Measurements from ENCODE around the gene CORO6. TPM values are rescaled to one million over a fixed set of nuclear protein-coding genes. Genes with fewer than 3 reads are reported as not detected.

CORO6 gene
- total and polyA plus RNA-seq, 2 experiments from 2014 or later, result 3.7 to 6.5 TPM

- H3K36me3 ChIP-seq (ENCODE audit: low read depth), result no peaks in the 10 kb centered on the region
- H3K4me3 ChIP-seq, result peak within 1 kb of the TSS; percentile 91
- peak within 1 kb of the TSS; percentile 67 for H3K9ac ChIP-seq
- in situ Hi-C loops (cut with MboI), result loop anchor here (25.0 kb wide), 1 partner anchor 104 kb away; no protein-coding TSS in a partner anchor
- H3F3A ChIP-seq (ENCODE audit: insufficient read depth), result peaks cover 5% of the 10 kb centered on the region; the same call in 1 of the 2 replicates
- no peaks in the 10 kb centered on the region for H3K9me2 ChIP-seq (ENCODE audit: insufficient read depth)
- 2 to 3% methylated on average over 67 to 69 of the region's 94 CpGs for WGBS, 2 experiments (ENCODE audit: low coverage in 1 of 2, low lambda C conversion rate in 2 of 2, missing lambda C conversion rate in 2 of 2)
- no peaks in the 10 kb centered on the region for H4K20me1 ChIP-seq (ENCODE audit: insufficient read depth)
- no peaks in the 10 kb centered on the region for H3K79me2 ChIP-seq (ENCODE audit: insufficient read depth)
- peak within 1 kb of the TSS; percentile 92 for H3K4me2 ChIP-seq (ENCODE audit: unreplicated experiment)
- no peaks in the 10 kb centered on the region for H3K27me3 ChIP-seq (replicated peaks; ENCODE audit: insufficient read depth)
- no peaks in the 10 kb centered on the region for H3K9me3 ChIP-seq (ENCODE audit: low read depth)
- H2AFZ ChIP-seq, result peak within 1 kb of the TSS; percentile 90
- peak within 1 kb of the TSS; percentile 54 for H3K27ac ChIP-seq
- peak; percentile 92 for DNase-seq
- TF ChIP-seq EZH2phosphoT487 (IDR thresholded peaks at IDR 0.05; ENCODE audit: insufficient read depth, low read depth) (no peak), EZH2 (IDR thresholded peaks at IDR 0.05; ENCODE audit: insufficient read depth, poor library complexity, severe bottlenecking) (no peak)
- H3K4me1 ChIP-seq (ENCODE audit: insufficient read depth), result peaks cover 4% of the 10 kb centered on the region; the same call in 1 of the 2 replicates
Observed at GRCh38 chr17:29566473-29567303, 56.0 kb downstream of the CORO6 start, which contains the start of gene ABHD15. Gene ABHD15 (minus strand): TSS chr17:29567037. CDS start chr17:29566966, 71 bp downstream.

- Histone ChIP-seq H3K4me2 (ENCODE audit: unreplicated experiment) (peak overlapping the region; percentile 54), H3K27ac (no peak overlapping the region), H3F3A (ENCODE audit: insufficient read depth) (peaks cover 5% of the 10 kb centered on the region; the same call in 1 of the 2 replicates), H3K79me2 (ENCODE audit: insufficient read depth) (no peaks in the 10 kb centered on the region), H3K36me3 (ENCODE audit: low read depth) (no peaks in the 10 kb centered on the region), H3K4me3 (peak overlapping the region; percentile 91), H3K9me3 (ENCODE audit: low read depth) (no peaks in the 10 kb centered on the region), H3K27me3 (replicated peaks; ENCODE audit: insufficient read depth) (no peaks in the 10 kb centered on the region), H3K9me2 (ENCODE audit: insufficient read depth) (no peaks in the 10 kb centered on the region), H3K4me1 (ENCODE audit: insufficient read depth) (peaks cover 4% of the 10 kb centered on the region; the same call in 1 of the 2 replicates), H2AFZ (peak overlapping the region; percentile 82), H4K20me1 (ENCODE audit: insufficient read depth) (no peaks in the 10 kb centered on the region), H3K9ac (peak overlapping the region; percentile 29; the same call in 1 of the 2 replicates)
- TF ChIP-seq EZH2phosphoT487 (IDR thresholded peaks at IDR 0.05; ENCODE audit: insufficient read depth, low read depth), result no peak
- no peak for TF ChIP-seq EZH2 (IDR thresholded peaks at IDR 0.05; ENCODE audit: insufficient read depth, poor library complexity, severe bottlenecking)
- in situ Hi-C loops (cut with MboI), result loop anchor here (25.0 kb wide), 1 partner anchor 104 kb away; no protein-coding TSS in a partner anchor
- WGBS, 2 experiments (ENCODE audit: low coverage in 1 of 2, low lambda C conversion rate in 2 of 2, missing lambda C conversion rate in 2 of 2), result 15 to 20% methylated on average over 55 of the region's 55 CpGs
- peak; percentile 27 for DNase-seq
Observed at GRCh38 chr17:29565643-29566472, 56.9 kb downstream of the CORO6 start.

Small RNA genes lying within 50 kb of the gene (small RNA-seq; reads per million reads assigned to genes)
- gene RNU6-920P (ENCODE audit: low read depth, low replicate concordance), result not detected

Other genes with a start within 250 kb of the CORO6 start
- gene TAOK1, start 232.5 kb downstream of the CORO6 start, total RNA-seq (2014; rRNA removed; shearing (Covaris generic)), result 48.4 and 49.9 TPM in 2 replicates
- 7.1 and 7.6 TPM in 2 replicates for gene TAOK1, start 232.5 kb downstream of the CORO6 start, polyA plus RNA-seq (2016; fragmentation: Nextera tagmentation; extraction: Ambion mirVana)
- 8.9 and 10.1 TPM in 2 replicates for gene ABHD15, start 55.9 kb downstream of the CORO6 start, total RNA-seq (2014; rRNA removed; shearing (Covaris generic))
- gene ABHD15, start 55.9 kb downstream of the CORO6 start, polyA plus RNA-seq (2016; fragmentation: Nextera tagmentation; extraction: Ambion mirVana), result 2.4 and 2.9 TPM in 2 replicates
- 63.7 and 67.2 TPM in 2 replicates for gene TP53I13, start 54.2 kb downstream of the CORO6 start, total RNA-seq (2014; rRNA removed; shearing (Covaris generic))
- 37.3 and 40.6 TPM in 2 replicates for gene TP53I13, start 54.2 kb downstream of the CORO6 start, polyA plus RNA-seq (2016; fragmentation: Nextera tagmentation; extraction: Ambion mirVana)
- gene GIT1, start 33.3 kb downstream of the CORO6 start, total RNA-seq (2014; rRNA removed; shearing (Covaris generic)), result 17.1 and 19.5 TPM in 2 replicates
- gene GIT1, start 33.3 kb downstream of the CORO6 start, polyA plus RNA-seq (2016; fragmentation: Nextera tagmentation; extraction: Ambion mirVana), result 4.4 and 6.0 TPM in 2 replicates
- 9.4 and 26.8 TPM in 2 replicates for gene ANKRD13B, start 29.8 kb downstream of the CORO6 start, total RNA-seq (2014; rRNA removed; shearing (Covaris generic))
- 1.3 and 1.7 TPM in 2 replicates for gene ANKRD13B, start 29.8 kb downstream of the CORO6 start, polyA plus RNA-seq (2016; fragmentation: Nextera tagmentation; extraction: Ambion mirVana)

Data from GM23248 (cell line).